Muscle layer of colon (tissue), 2 donors: Measurements from ENCODE around the gene PLEKHA5.
"Not testable (repeated sequence)": the region's sequence is repeated elsewhere in the genome, so short reads cannot be mapped to it uniquely, and the experiment has no call there.

ENCODE experiments used
- H3K27ac ChIP-seq: one replicate; pipeline ENCODE4 v1.7.0; 2013; ENCODE audit warnings: low read depth, mild to moderate bottlenecking, low read length, moderate library complexity
- H3K27me3 ChIP-seq, 2 donors: one replicate each; pipeline ENCODE4 v1.7.0; 2013; ENCODE audit warnings: low read length in 2 of 2, mild to moderate bottlenecking in 2 of 2; ENCODE audit not compliant: insufficient read depth in 2 of 2, control insufficient read depth in 1 of 2
- H3K36me3 ChIP-seq: one replicate; pipeline ENCODE4 v1.7.0; 2013; ENCODE audit warnings: mild to moderate bottlenecking, low read length; ENCODE audit not compliant: insufficient read depth
- H3K4me1 ChIP-seq: one replicate; pipeline ENCODE4 v1.7.0; 2013; ENCODE audit warnings: mild to moderate bottlenecking, low read length; ENCODE audit not compliant: insufficient read depth
- H3K4me3 ChIP-seq, 2 donors: one replicate each; pipeline ENCODE4 v1.7.0; 2013; ENCODE audit warnings: low read length in 2 of 2, low read depth in 1 of 2, mild to moderate bottlenecking in 1 of 2, moderate library complexity in 1 of 2
- H3K9ac ChIP-seq: one replicate; pipeline ENCODE4 v1.7.0; 2013; ENCODE audit warnings: low read length
- H3K9me3 ChIP-seq: one replicate; pipeline ENCODE4 v1.7.0; 2013; ENCODE audit warnings: mild to moderate bottlenecking, low read length
- donor health status: abdominal sarcoma.
- donor health status: Adenocarcinoma of cecum.

Gene PLEKHA5

GRCh38 chr12:19307451-19307850, 177.9 kb downstream of the PLEKHA5 start:
- H3K9me3 ChIP-seq: no peaks in the 10 kb centered on the region
- H3K9ac ChIP-seq: no peak overlapping the region
- H3K27me3 ChIP-seq: no peaks in the 10 kb centered on the region
- H3K36me3 ChIP-seq: no peaks in the 10 kb centered on the region
- no peak overlapping the region for H3K4me3 ChIP-seq
- H3K4me1 ChIP-seq: no peaks in the 10 kb centered on the region
- no peak overlapping the region for H3K27ac ChIP-seq

GRCh38 chr12:19311165-19311564, 181.6 kb downstream of the PLEKHA5 start:
- Histone ChIP-seq H3K27ac (no peak overlapping the region), H3K4me1 (no peaks in the 10 kb centered on the region), H3K36me3 (no peaks in the 10 kb centered on the region), H3K9ac (no peak overlapping the region), H3K27me3 (no peaks in the 10 kb centered on the region), H3K4me3 (no peak overlapping the region), H3K9me3 (no peaks in the 10 kb centered on the region)

GRCh38 chr12:19312637-19313036, 183.1 kb downstream of the PLEKHA5 start:
- no peaks in the 10 kb centered on the region for H3K36me3 ChIP-seq
- no peaks in the 10 kb centered on the region for H3K27me3 ChIP-seq
- no peaks in the 10 kb centered on the region for H3K9me3 ChIP-seq
- H3K4me1 ChIP-seq: no peaks in the 10 kb centered on the region
- H3K9ac ChIP-seq: no peak overlapping the region
- no peak overlapping the region for H3K4me3 ChIP-seq
- no peak overlapping the region for H3K27ac ChIP-seq

GRCh38 chr12:19316425-19316824, 186.9 kb downstream of the PLEKHA5 start:
- Histone ChIP-seq H3K4me1 (no peaks in the 10 kb centered on the region), H3K9ac (no peak overlapping the region), H3K4me3 (no peak overlapping the region), H3K36me3 (no peaks in the 10 kb centered on the region), H3K27me3 (no peaks in the 10 kb centered on the region), H3K27ac (no peak overlapping the region), H3K9me3 (no peaks in the 10 kb centered on the region)

GRCh38 chr12:19322376-19322775, 192.8 kb downstream of the PLEKHA5 start:
- H3K27ac ChIP-seq: no peak overlapping the region
- no peaks in the 10 kb centered on the region for H3K4me1 ChIP-seq
- no peaks in the 10 kb centered on the region for H3K36me3 ChIP-seq
- H3K9me3 ChIP-seq: peaks cover 3% of the 10 kb centered on the region
- no peak overlapping the region for H3K9ac ChIP-seq
- H3K4me3 ChIP-seq: no peak overlapping the region
- no peaks in the 10 kb centered on the region for H3K27me3 ChIP-seq

- H3K27me3 ChIP-seq: no peaks in the 10 kb centered on the region
- H3K36me3 ChIP-seq: no peaks in the 10 kb centered on the region
- peaks cover 3% of the 10 kb centered on the region for H3K9me3 ChIP-seq
- H3K27ac ChIP-seq: no peak overlapping the region
- no peak overlapping the region for H3K9ac ChIP-seq
- no peaks in the 10 kb centered on the region for H3K4me1 ChIP-seq
- H3K4me3 ChIP-seq: no peak overlapping the region
These were observed 194.3 kb downstream of the PLEKHA5 start for GRCh38 chr12:19323805-19324204.

GRCh38 chr12:19326102-19326501, 196.6 kb downstream of the PLEKHA5 start:
- Histone ChIP-seq H3K27me3 (no peaks in the 10 kb centered on the region), H3K9me3 (peaks cover 3% of the 10 kb centered on the region), H3K27ac (no peak overlapping the region), H3K9ac (no peak overlapping the region), H3K4me3 (no peak overlapping the region), H3K36me3 (no peaks in the 10 kb centered on the region), H3K4me1 (no peaks in the 10 kb centered on the region)

GRCh38 chr12:19332196-19332595, 202.7 kb downstream of the PLEKHA5 start:
- Histone ChIP-seq H3K36me3 (no peaks in the 10 kb centered on the region), H3K4me3 (no peak overlapping the region), H3K27ac (no peak overlapping the region), H3K4me1 (no peaks in the 10 kb centered on the region), H3K9ac (no peak overlapping the region), H3K9me3 (peaks cover 1% of the 10 kb centered on the region), H3K27me3 (no peaks in the 10 kb centered on the region)

- Histone ChIP-seq H3K4me1 (no peaks in the 10 kb centered on the region), H3K27me3 (no peaks in the 10 kb centered on the region), H3K9ac (no peak overlapping the region), H3K9me3 (no peaks in the 10 kb centered on the region), H3K27ac (no peak overlapping the region), H3K4me3 (no peak overlapping the region), H3K36me3 (peaks cover 7% of the 10 kb centered on the region)
These were observed 208.9 kb downstream of the PLEKHA5 start for GRCh38 chr12:19338405-19338804.

GRCh38 chr12:19350850-19351249, 221.3 kb downstream of the PLEKHA5 start:
- H3K36me3 ChIP-seq: peaks cover 18% of the 10 kb centered on the region
- H3K4me3 ChIP-seq, H3K27ac ChIP-seq, H3K9ac ChIP-seq, H3K9me3 ChIP-seq, H3K4me1 ChIP-seq, H3K27me3 ChIP-seq: not testable (repeated sequence)

- Histone ChIP-seq H3K9me3 (no peaks in the 10 kb centered on the region), H3K9ac (no peak overlapping the region), H3K4me1 (no peaks in the 10 kb centered on the region), H3K27ac (no peak overlapping the region), H3K4me3 (no peak overlapping the region), H3K27me3 (no peaks in the 10 kb centered on the region), H3K36me3 (peaks cover 18% of the 10 kb centered on the region)
These were observed 221.8 kb downstream of the PLEKHA5 start for GRCh38 chr12:19351346-19351745.

- Histone ChIP-seq H3K4me1 (no peaks in the 10 kb centered on the region), H3K4me3 (no peak overlapping the region), H3K27ac (no peak overlapping the region), H3K9ac (no peak overlapping the region), H3K36me3 (peaks cover 12% of the 10 kb centered on the region), H3K9me3 (no peaks in the 10 kb centered on the region), H3K27me3 (no peaks in the 10 kb centered on the region)
These were observed 240.2 kb downstream of the PLEKHA5 start for GRCh38 chr12:19369691-19370148.
